Prostate gland (tissue), 2 donors: Measurements from ENCODE around the gene RFX7. TPM values are rescaled to one million over a fixed set of nuclear protein-coding genes. Genes with fewer than 3 reads are reported as not detected.
"Not testable (repeated sequence)": the region's sequence is repeated elsewhere in the genome, so short reads cannot be mapped to it uniquely, and the experiment has no call there.

Experiments
- DNase-seq: peaks from one replicate; pipeline ENCODE4 v3.0.0-alpha.2; 2019; ENCODE audit warnings: low spot score
- H3K27ac ChIP-seq, 2 donors: fragments of 200-600 bp; sonication (generic); 2 replicates each; pipeline ENCODE4 v1.5.1; 2017 to 2019
- H3K27me3 ChIP-seq: fragments of 200-600 bp; sonication (generic); replicated peaks from 2 replicates; pipeline ENCODE4 v1.5.1; 2019; ENCODE audit not compliant: insufficient read depth
- H3K36me3 ChIP-seq, 2 donors: fragments of 200-600 bp; sonication (generic); 1 replicate in 1 of 2; 2 replicates in 1 of 2; pipeline versions ENCODE4 v1.5.1 to v1.8.1; 2017 to 2019
- H3K4me1 ChIP-seq: fragments of 200-600 bp; sonication (generic); replicated peaks from 2 replicates; pipeline ENCODE4 v1.5.1; 2019
- H3K4me3 ChIP-seq, 2 donors: fragments of 200-600 bp; sonication (generic); 2 replicates each; pipeline ENCODE4 v1.5.1; 2017 to 2019
- H3K9me3 ChIP-seq: fragments of 200-600 bp; sonication (generic); 2 replicates; pipeline ENCODE4 v1.5.1; 2017
- POLR2A ChIP-seq: fragments of 450-650 bp; IDR thresholded peaks from one replicate; pipeline ENCODE4 v1.6.1; 2016; ENCODE audit warnings: antibody characterized with exemption, mild to moderate bottlenecking
- POLR2AphosphoS5 ChIP-seq: sonication (generic); formaldehyde crosslinking; IDR thresholded peaks from one replicate; pipeline ENCODE4 v1.6.1; 2017; ENCODE audit warnings: antibody characterized with exemption
- WGBS: methylation state at CpG from one replicate; pipeline ENCODE4 v1.1.5; 2018; 5-methylcytosine and 5-hydroxymethylcytosine counted together
- intact Hi-C: fragments of 100-400 bp; cut with DNase I; formaldehyde crosslinking; loops from one replicate; pipeline ENCODE4 v1.14.2; 2022
- total RNA-seq, 2 donors: library from RNA; depleted of rRNA; stranded (reverse); fragments of >200 nt; gene quantifications; one replicate each; pipeline ENCODE4 v1.1.0, GENCODE V29; 2016
- TF ChIP-seq, protein P1 (sequence below), 4 experiments: fragments of 200-600 bp in 2 of 4; fragments of 450-650 bp in 2 of 4; sonication (generic) in 2 of 4; IDR thresholded peaks; 1 replicate in 3 of 4; 2 replicates in 1 of 4; pipeline ENCODE4 v1.5.1; 2016 to 2019; ENCODE audit warnings: antibody characterized with exemption in 4 of 4, mild to moderate bottlenecking in 2 of 4, moderate library complexity in 2 of 4

Gene RFX7
- total RNA-seq, 2 donors from 2014 or later, result 9.3 to 15.1 TPM

DNA sequence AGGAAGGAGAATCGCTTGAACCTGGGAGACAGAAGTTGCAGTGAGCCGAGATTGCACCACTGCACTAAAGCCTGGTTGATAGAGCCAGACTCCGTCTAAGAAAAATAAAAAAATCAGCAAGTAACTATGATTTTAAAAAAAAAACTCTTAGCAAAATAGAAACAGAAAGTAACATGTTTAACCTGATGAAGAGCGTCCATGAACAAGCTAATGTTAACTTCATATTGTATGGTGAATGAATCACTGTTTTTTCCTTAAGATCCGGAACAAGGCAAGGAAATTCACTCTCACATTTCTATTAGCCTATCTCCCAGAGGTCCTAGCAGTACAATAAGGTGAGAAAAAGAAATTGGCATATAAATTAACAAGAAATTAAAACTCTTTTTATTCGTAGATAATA lies 69.0 kb downstream of the RFX7 start:
- H3K9me3 ChIP-seq, result no peaks in the 10 kb centered on the region
- TF ChIP-seq POLR2A (no peak), POLR2AphosphoS5 (no peak)
- TF ChIP-seq, protein P1, sequence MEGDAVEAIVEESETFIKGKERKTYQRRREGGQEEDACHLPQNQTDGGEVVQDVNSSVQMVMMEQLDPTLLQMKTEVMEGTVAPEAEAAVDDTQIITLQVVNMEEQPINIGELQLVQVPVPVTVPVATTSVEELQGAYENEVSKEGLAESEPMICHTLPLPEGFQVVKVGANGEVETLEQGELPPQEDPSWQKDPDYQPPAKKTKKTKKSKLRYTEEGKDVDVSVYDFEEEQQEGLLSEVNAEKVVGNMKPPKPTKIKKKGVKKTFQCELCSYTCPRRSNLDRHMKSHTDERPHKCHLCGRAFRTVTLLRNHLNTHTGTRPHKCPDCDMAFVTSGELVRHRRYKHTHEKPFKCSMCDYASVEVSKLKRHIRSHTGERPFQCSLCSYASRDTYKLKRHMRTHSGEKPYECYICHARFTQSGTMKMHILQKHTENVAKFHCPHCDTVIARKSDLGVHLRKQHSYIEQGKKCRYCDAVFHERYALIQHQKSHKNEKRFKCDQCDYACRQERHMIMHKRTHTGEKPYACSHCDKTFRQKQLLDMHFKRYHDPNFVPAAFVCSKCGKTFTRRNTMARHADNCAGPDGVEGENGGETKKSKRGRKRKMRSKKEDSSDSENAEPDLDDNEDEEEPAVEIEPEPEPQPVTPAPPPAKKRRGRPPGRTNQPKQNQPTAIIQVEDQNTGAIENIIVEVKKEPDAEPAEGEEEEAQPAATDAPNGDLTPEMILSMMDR (IDR thresholded peaks at IDR 0.05), result no peak
- 89% methylated on average over 6 of the region's 6 CpGs for WGBS
- H3K4me1 ChIP-seq, result no peaks in the 10 kb centered on the region
- no peak overlapping the region for H3K27ac ChIP-seq
- intact Hi-C loops, result no loop called here
- no peak for DNase-seq
- H3K36me3 ChIP-seq, result no peaks in the 10 kb centered on the region
- no peak overlapping the region for H3K4me3 ChIP-seq
- no peaks in the 10 kb centered on the region for H3K27me3 ChIP-seq

DNA sequence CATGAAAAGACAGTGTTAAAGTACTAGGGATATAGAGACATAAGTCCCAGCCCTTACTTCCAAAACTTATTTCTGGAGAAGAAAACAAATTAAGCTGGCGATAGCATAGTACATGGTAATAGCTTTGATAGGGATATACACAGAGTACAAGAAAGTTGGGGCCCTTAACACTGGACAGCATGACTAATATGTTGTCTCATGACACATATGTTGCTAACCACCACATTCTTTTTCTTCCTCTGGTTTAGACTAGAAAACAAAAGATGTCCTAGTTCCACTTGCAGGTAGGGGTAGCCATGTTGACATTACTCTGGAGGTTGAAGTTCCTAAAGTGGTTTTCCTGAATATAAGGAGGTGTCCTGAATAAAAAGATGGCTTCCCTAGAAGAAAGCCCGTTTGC lies 75.3 kb downstream of the RFX7 start:
- Histone ChIP-seq H3K36me3 (no peaks in the 10 kb centered on the region), H3K27ac (no peak overlapping the region), H3K9me3 (no peaks in the 10 kb centered on the region), H3K4me3 (no peak overlapping the region), H3K27me3 (no peaks in the 10 kb centered on the region), H3K4me1 (no peaks in the 10 kb centered on the region)
- intact Hi-C loops, result no loop called here
- DNase-seq, result no peak
- WGBS, result 79% methylated on average over 2 of the region's 2 CpGs
- TF ChIP-seq, protein P1 (IDR thresholded peaks at IDR 0.05), result no peak
- no peak for TF ChIP-seq POLR2AphosphoS5
- TF ChIP-seq POLR2A, result no peak

DNA sequence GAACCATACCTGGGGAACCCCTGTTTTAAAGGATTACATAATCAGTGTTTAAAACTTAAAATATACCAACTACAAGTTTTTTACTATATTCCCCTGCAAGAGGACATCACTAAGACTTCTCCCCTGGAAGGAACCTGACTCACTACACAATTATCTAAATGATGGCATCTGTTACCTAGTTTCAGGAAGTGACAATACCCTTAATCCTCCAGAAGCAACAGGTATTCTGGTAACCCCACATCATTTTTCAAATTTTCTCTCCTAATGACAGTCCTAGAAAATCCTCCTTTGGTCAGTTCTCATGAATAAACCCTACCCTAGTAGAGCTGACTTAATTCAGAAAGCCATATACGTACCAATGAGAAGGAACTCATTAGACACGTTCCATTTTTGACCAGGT lies 78.4 kb downstream of the RFX7 start:
- Histone ChIP-seq H3K27ac (no peak overlapping the region), H3K36me3 (no peaks in the 10 kb centered on the region), H3K4me1 (no peaks in the 10 kb centered on the region), H3K4me3 (no peak overlapping the region), H3K9me3 (no peaks in the 10 kb centered on the region), H3K27me3 (no peaks in the 10 kb centered on the region)
- no peak for DNase-seq
- 90% methylated on average over 2 of the region's 2 CpGs for WGBS
- intact Hi-C loops, result no loop called here
- no peak for TF ChIP-seq POLR2A

DNA sequence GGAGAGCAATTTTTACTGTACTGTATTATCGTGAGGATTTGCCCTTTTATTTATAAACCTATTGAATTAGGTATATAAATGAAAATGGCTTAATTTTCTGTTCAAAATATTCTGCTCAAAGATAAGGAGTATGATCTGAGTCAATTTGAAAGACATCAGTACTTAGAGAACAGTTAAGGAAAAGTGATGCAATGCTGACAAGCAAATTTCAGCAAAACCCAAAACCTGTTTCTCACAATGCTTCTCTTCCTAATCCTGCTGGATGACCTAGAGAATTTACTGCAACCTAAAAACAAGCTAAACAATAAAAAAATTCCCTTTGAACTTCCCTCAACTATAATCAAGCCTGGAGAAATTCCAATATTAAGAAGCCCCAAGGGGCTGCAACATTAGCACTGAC lies 82.7 kb downstream of the RFX7 start:
- Histone ChIP-seq H3K4me1 (no peaks in the 10 kb centered on the region), H3K36me3 (no peaks in the 10 kb centered on the region), H3K4me3 (no peak overlapping the region), H3K27me3 (no peaks in the 10 kb centered on the region), H3K27ac (no peak overlapping the region), H3K9me3 (no peaks in the 10 kb centered on the region)
- intact Hi-C loops, result no loop called here
- TF ChIP-seq POLR2AphosphoS5, result no peak
- TF ChIP-seq POLR2A, result no peak
- TF ChIP-seq, protein P1 (IDR thresholded peaks at IDR 0.05), result no peak
- no peak for DNase-seq
- 40% methylated on average over 1 of the region's 1 CpG for WGBS

DNA sequence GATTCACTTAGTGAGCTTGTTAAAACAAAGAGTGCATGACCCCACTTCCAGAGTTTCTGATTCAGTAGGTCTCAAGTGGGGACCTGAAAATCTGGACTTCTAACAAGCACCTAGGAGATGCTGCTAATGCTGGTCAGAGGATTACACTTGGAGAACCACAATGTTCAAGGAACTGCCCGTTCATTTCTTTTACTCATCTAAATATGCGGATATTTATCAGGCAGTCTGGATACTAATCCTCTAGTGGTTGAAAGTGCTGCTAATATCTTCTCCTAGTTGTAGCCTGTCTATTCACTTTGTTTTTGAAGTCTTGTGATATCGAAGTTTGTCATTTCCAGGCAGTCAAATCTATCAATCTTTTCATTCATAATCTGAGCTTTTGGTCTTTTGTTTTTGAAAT lies 86.8 kb downstream of the RFX7 start:
- no peaks in the 10 kb centered on the region for H3K4me1 ChIP-seq
- DNase-seq, result no peak
- no peak overlapping the region for H3K4me3 ChIP-seq
- TF ChIP-seq POLR2AphosphoS5, result no peak
- H3K27me3 ChIP-seq, result no peaks in the 10 kb centered on the region
- 79% methylated on average over 3 of the region's 3 CpGs for WGBS
- H3K9me3 ChIP-seq, result no peaks in the 10 kb centered on the region
- intact Hi-C loops, result no loop called here
- no peaks in the 10 kb centered on the region for H3K36me3 ChIP-seq
- H3K27ac ChIP-seq, result no peak overlapping the region

DNA sequence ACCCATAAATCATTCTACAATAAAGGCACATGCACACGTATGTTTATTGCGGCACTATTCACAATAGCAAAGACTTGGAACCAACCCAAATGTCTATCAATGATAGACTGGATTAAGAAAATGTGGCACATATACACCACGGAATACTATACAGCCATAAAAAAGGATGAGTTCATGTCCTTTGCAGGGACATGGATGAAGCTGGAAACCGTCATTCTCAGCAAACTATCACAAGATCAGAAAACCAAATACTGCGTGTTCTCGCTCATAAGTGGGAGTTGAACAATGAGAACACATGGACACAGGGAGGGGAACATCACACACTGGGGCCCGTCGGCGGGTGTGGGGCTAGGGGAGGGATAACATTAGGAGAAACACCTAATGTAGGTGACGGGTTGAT lies 88.4 kb downstream of the RFX7 start:
- H3K4me1 ChIP-seq, DNase-seq, H3K27ac ChIP-seq, H3K27me3 ChIP-seq, H3K9me3 ChIP-seq, H3K36me3 ChIP-seq, H3K4me3 ChIP-seq, intact Hi-C loops: not testable (repeated sequence)
- 97% methylated on average over 10 of the region's 10 CpGs for WGBS

DNA sequence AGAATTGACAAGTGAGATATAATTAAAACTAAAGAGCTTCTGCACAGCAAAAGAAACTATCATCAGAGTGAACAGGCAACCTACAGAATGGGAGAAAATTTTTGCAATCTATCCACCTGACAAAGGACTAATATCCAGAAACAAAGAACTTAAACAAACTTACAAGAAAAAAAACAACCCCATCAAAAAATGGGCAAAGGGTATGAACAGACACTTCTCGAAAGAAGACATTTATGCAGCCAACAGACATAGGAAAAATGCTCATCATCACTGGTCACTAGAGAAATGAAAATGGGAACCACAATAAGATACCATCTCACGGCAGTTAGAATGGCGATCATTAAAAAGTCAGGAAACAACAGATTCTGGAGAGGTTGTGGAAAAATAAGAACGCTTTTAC lies 88.9 kb downstream of the RFX7 start:
- H3K36me3 ChIP-seq, DNase-seq, H3K27ac ChIP-seq, H3K4me3 ChIP-seq, H3K9me3 ChIP-seq, H3K27me3 ChIP-seq, intact Hi-C loops, H3K4me1 ChIP-seq: not testable (repeated sequence)
- 95% methylated on average over 4 of the region's 4 CpGs for WGBS
